Right atrium auricular region (tissue), 2 donors: Measurements from ENCODE around the gene CD2BP2. TPM values are rescaled to one million over a fixed set of nuclear protein-coding genes. Genes with fewer than 3 reads are reported as not detected.
"Not testable (repeated sequence)": the region's sequence is repeated elsewhere in the genome, so short reads cannot be mapped to it uniquely, and the experiment has no call there.

Experiments used
- DNase-seq: peaks from one replicate; pipeline ENCODE4 v3.0.0-alpha.2; 2019; ENCODE audit warnings: low spot score
- H3K27ac ChIP-seq, 2 donors: fragments of 200-600 bp; sonication (generic); 1 replicate in 1 of 2; 2 replicates in 1 of 2; pipeline ENCODE4 v1.5.1; 2016 to 2019
- H3K27me3 ChIP-seq, 2 donors: fragments of 200-600 bp; sonication (generic); one replicate each; pipeline versions ENCODE4 v1.5.1 to v1.6.0; 2017 to 2019
- H3K36me3 ChIP-seq: fragments of 200-600 bp; sonication (generic); one replicate; pipeline ENCODE4 v1.5.1; 2016
- H3K4me1 ChIP-seq, 2 donors: fragments of 200-600 bp; sonication (generic); one replicate each; pipeline versions ENCODE4 v1.5.1 to v1.6.0; 2017 to 2019
- H3K4me3 ChIP-seq, 2 donors: fragments of 200-600 bp; sonication (generic); 1 replicate in 1 of 2; 2 replicates in 1 of 2; pipeline ENCODE4 v1.5.1; 2017 to 2019; ENCODE audit warnings: mild to moderate bottlenecking in 1 of 2, moderate library complexity in 1 of 2
- H3K9me3 ChIP-seq, 2 donors: fragments of 200-600 bp; sonication (generic); one replicate each; pipeline ENCODE4 v1.5.1; 2019
- CTCF ChIP-seq, 2 donors: fragments of 200-600 bp; sonication (generic); IDR thresholded peaks; one replicate each; pipeline ENCODE4 v1.5.1; 2019; ENCODE audit warnings: antibody characterized with exemption in 2 of 2
- total RNA-seq, 2 donors: library from RNA; depleted of rRNA; stranded (reverse); fragments of >200 nt; gene quantifications; one replicate each; pipeline ENCODE4 v1.1.0, GENCODE V29; 2016

CD2BP2 gene
- total RNA-seq, 2 donors from 2014 or later: 22.0 to 39.3 TPM

GRCh38 chr16:30348113-30348512, 7.0 kb downstream of the CD2BP2 start:
- Histone ChIP-seq H3K9me3 (no peaks in the 10 kb centered on the region), H3K27ac (no peak overlapping the region), H3K4me3 (no peak overlapping the region), H3K4me1 (peaks cover 4 to 20% of the 10 kb centered on the region in 2 donors), H3K27me3 (no peaks in the 10 kb centered on the region), H3K36me3 (peaks cover 27% of the 10 kb centered on the region)
- TF ChIP-seq CTCF (IDR thresholded peaks at IDR 0.05): no peak
- DNase-seq: no peak

DNA sequence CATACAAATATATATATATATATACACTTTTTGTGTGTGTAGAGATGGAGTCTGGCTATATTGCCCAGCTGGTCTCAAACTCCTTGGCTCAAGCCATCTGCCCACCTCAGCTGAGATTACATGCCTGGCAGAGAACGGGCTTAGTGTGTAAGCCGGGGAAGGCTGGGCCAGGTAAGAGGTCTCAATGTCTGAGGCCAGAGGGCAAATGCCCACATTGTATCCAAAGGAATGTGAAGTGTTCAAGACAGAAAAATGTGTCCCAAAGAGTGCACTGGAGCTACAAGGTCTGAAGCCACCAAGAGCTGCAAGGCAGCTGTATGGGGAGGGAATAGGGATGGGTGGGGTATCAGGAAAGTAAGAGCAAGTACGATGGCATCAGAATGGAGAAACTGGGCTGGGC, 8.8 kb downstream of the CD2BP2 start:
- H3K4me1 ChIP-seq: peaks cover 0 to 2% of the 10 kb centered on the region in 2 donors
- no peaks in the 10 kb centered on the region for H3K9me3 ChIP-seq
- H3K27ac ChIP-seq: no peak overlapping the region
- H3K36me3 ChIP-seq: peaks cover 13% of the 10 kb centered on the region
- no peak overlapping the region for H3K4me3 ChIP-seq
- no peak for TF ChIP-seq CTCF (IDR thresholded peaks at IDR 0.05)
- no peaks in the 10 kb centered on the region for H3K27me3 ChIP-seq
- no peak for DNase-seq

- H3K9me3 ChIP-seq, H3K4me1 ChIP-seq, DNase-seq, H3K4me3 ChIP-seq, H3K27me3 ChIP-seq, H3K36me3 ChIP-seq, H3K27ac ChIP-seq: not testable (repeated sequence)
Observed at GRCh38 chr16:30343491-30343820, 11.7 kb downstream of the CD2BP2 start.

DNA sequence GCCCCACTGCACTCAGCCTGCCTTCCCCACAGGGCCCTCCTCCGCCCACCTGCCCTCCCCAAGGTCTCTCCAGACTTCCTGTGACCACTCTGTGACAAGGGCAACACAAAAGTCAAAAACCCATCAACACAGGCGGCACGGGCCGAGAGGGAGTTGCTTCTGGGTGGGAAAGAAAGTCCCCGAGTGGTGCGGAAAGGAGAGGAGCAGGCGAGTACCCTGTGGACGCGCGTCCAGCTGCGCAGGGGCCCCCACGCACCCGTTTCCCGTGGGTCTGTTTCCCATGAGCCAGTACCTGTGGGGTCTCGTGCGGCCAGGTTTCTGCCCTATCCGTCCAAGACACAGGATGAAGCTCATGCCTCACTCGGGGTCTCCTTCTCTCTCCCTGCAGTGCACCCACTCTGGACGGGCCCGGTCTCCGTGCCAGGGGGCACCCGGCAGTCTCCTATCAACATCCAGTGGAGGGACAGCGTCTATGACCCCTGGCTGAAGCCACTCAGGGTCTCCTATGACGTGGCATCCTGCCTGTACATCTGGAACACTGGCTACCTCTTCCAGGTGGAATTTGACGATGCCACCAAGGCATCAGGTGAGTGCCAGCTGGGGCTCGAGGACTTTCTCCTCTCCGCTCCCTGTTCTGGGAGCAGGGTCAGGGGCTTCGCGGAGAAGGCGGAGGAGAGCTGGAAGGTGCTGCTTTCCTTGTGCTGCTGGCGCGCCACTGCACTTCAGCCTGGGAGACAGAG, 12.2 kb downstream of the CD2BP2 start:
- Histone ChIP-seq H3K4me3 (no peak overlapping the region), H3K9me3 (no peaks in the 10 kb centered on the region), H3K27me3 (no peaks in the 10 kb centered on the region), H3K36me3 (no peaks in the 10 kb centered on the region), H3K4me1 (no peaks in the 10 kb centered on the region), H3K27ac (no peak overlapping the region)
- no peak for TF ChIP-seq CTCF (IDR thresholded peaks at IDR 0.05)
- DNase-seq: no peak

- peak; percentile 21 for DNase-seq
- H3K27ac ChIP-seq, H3K27me3 ChIP-seq, H3K9me3 ChIP-seq, H3K36me3 ChIP-seq, H3K4me3 ChIP-seq, H3K4me1 ChIP-seq: not testable (repeated sequence)
Observed at GRCh38 chr16:30341971-30342370, 13.1 kb downstream of the CD2BP2 start.

- peaks cover 0 to 6% of the 10 kb centered on the region in 2 donors for H3K4me1 ChIP-seq
- no peak for TF ChIP-seq CTCF (IDR thresholded peaks at IDR 0.05)
- DNase-seq: peak; percentile 43
- H3K27ac ChIP-seq: no peak overlapping the region
- H3K9me3 ChIP-seq: no peaks in the 10 kb centered on the region
- no peaks in the 10 kb centered on the region for H3K27me3 ChIP-seq
- no peaks in the 10 kb centered on the region for H3K36me3 ChIP-seq
- H3K4me3 ChIP-seq: no peak overlapping the region
Observed at GRCh38 chr16:30340621-30341020, 14.5 kb downstream of the CD2BP2 start.

DNA sequence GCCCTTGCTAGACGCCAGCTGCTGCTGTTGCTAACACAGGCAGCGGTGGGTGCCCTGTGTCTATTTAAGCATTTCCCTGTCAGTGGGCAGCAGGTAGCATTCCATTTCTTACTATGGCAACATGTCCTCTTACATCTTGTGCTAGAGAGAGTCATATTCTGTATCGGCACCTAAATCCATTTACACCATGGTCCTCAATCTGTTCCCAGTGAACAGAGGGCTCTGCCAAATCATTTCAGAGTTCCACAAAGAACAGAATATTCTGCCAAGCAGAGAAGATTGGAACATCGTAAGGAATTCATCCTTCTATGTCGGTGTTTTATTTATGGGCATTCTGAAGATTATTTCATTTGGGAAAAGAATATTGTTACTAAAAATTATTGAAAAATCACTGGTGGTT, 16.4 kb downstream of the CD2BP2 start:
- H3K9me3 ChIP-seq, DNase-seq, H3K36me3 ChIP-seq, H3K27me3 ChIP-seq, H3K4me3 ChIP-seq, H3K4me1 ChIP-seq, H3K27ac ChIP-seq: not testable (repeated sequence)

DNA sequence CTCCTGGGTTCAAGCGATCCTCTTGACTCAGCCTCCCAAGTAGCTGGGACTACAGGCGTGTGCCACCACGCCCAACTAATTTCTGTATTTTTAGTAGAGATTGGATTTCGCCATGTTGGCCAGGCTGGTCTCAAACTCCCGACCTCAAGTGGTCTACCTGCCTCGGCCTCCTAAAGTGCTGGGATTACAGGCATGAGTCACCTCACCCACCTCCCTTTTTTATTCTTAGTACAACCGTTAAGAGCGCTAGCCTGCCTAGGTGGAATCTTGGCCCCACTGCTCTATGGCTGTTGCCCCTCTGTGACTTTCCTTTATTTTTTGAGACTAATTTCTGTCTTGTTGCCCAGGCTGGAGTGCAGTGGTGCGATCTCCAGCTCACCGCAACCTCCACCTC, 17.1 kb downstream of the CD2BP2 start:
- not testable (repeated sequence) for DNase-seq, H3K36me3 ChIP-seq, H3K4me3 ChIP-seq, H3K4me1 ChIP-seq, H3K9me3 ChIP-seq, H3K27me3 ChIP-seq, H3K27ac ChIP-seq
